NB4 (cell line): Measurements from ENCODE around the gene RERE.

Source experiments
- DNase-seq: peaks from one replicate; pipeline ENCODE4 v3.0.0; 2010; ENCODE audit warnings: low read depth
- H3K4me3 ChIP-seq: one replicate; pipeline ENCODE4 v1.5.1; 2011; ENCODE audit warnings: mild to moderate bottlenecking, low read depth, low read length, moderate library complexity
- MAX ChIP-seq: IDR thresholded peaks from 2 replicates; pipeline ENCODE4 v1.6.1; 2011; ENCODE audit warnings: low read depth, low read length
- MYC ChIP-seq: IDR thresholded peaks from 2 replicates; pipeline ENCODE4 v1.6.1; 2011; ENCODE audit warnings: low read depth, low read length
- POLR2A ChIP-seq: IDR thresholded peaks from 2 replicates; pipeline ENCODE4 v1.6.1; 2011; ENCODE audit warnings: mild to moderate bottlenecking; ENCODE audit not compliant: insufficient read length; ENCODE audit errors: extremely low read depth
- TF ChIP-seq, protein P1 (sequence below): IDR thresholded peaks from one replicate; pipeline ENCODE4 v1.5.1; 2012; ENCODE audit warnings: low read depth, low read length

RERE gene

DNA sequence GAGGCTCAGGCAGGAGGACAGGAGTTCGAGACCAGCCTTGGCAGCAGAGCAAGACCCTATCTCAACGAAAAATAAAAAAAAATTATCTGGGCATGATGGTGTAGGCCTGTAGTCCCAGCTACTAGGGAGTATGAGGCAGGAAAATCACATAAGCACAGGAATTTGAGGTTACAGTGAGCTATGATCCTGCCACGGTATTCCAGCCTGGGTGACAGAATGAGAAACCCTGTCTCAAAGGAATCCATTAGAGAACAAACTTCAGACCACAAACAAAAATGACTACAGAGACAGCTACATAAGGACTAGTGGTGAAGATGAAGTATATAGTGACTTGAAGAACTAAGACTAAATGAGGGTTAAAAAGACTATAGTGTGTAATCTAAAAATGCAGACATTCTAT lies 233.1 kb downstream of the RERE start:
- DNase-seq, result no peak
- TF ChIP-seq MYC, result no peak
- H3K4me3 ChIP-seq, result no peak overlapping the region

- no peak overlapping the region for H3K4me3 ChIP-seq
- no peak for DNase-seq
- TF ChIP-seq MAX (no peak), MYC (no peak)
These were observed 234.4 kb downstream of the RERE start for GRCh38 chr1:8583031-8583430.

DNA sequence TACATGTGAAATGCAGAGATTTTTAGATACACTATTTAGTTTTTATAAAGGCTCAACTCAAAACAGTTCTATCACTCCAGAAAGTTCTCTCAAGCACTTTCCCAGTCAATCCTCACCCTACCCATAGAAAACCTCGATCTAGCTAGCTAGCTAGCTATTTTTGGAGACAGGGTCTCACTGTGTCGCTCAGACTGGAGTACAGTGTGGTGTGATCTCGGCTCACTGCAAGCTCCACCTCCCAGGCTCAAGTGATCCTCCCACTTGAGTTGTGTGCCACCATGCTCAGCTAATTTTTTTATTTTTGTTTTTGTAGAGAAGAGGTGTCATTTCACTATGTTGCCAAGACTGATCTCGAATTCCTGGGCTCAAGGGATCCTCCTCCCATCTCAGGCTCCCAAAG lies 236.9 kb downstream of the RERE start:
- H3K4me3 ChIP-seq, result no peak overlapping the region
- TF ChIP-seq, protein P1, sequence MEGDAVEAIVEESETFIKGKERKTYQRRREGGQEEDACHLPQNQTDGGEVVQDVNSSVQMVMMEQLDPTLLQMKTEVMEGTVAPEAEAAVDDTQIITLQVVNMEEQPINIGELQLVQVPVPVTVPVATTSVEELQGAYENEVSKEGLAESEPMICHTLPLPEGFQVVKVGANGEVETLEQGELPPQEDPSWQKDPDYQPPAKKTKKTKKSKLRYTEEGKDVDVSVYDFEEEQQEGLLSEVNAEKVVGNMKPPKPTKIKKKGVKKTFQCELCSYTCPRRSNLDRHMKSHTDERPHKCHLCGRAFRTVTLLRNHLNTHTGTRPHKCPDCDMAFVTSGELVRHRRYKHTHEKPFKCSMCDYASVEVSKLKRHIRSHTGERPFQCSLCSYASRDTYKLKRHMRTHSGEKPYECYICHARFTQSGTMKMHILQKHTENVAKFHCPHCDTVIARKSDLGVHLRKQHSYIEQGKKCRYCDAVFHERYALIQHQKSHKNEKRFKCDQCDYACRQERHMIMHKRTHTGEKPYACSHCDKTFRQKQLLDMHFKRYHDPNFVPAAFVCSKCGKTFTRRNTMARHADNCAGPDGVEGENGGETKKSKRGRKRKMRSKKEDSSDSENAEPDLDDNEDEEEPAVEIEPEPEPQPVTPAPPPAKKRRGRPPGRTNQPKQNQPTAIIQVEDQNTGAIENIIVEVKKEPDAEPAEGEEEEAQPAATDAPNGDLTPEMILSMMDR, result no peak
- no peak for TF ChIP-seq MYC
- TF ChIP-seq MAX, result no peak
- no peak for TF ChIP-seq POLR2A
- no peak for DNase-seq

- H3K4me3 ChIP-seq, result no peak overlapping the region
- no peak for TF ChIP-seq POLR2A
- TF ChIP-seq MAX, result no peak
- TF ChIP-seq MYC, result no peak
- TF ChIP-seq, protein P1, result no peak
- no peak for DNase-seq
These were observed 238.5 kb downstream of the RERE start for GRCh38 chr1:8578936-8579335.

- TF ChIP-seq MAX (no peak), POLR2A (no peak), MYC (no peak)
- TF ChIP-seq, protein P1, result no peak
- no peak overlapping the region for H3K4me3 ChIP-seq
- no peak for DNase-seq
These were observed 239.1 kb downstream of the RERE start for GRCh38 chr1:8578132-8578877.

GRCh38 chr1:8574985-8575384 lies 242.5 kb downstream of the RERE start:
- no peak overlapping the region for H3K4me3 ChIP-seq
- no peak for DNase-seq
- TF ChIP-seq, protein P1, result no peak
- TF ChIP-seq MAX (no peak), MYC (no peak), POLR2A (no peak)

- TF ChIP-seq, protein P1, result no peak
- TF ChIP-seq MYC, result no peak
- no peak for TF ChIP-seq POLR2A
- no peak for TF ChIP-seq MAX
- no peak overlapping the region for H3K4me3 ChIP-seq
- DNase-seq, result no peak
These were observed 245.3 kb downstream of the RERE start for GRCh38 chr1:8572106-8572505.
